Urinary bladder (tissue), 4 donors: Measurements from ENCODE around the gene INCA1. TPM values are rescaled to one million over a fixed set of nuclear protein-coding genes. Genes with fewer than 3 reads are reported as not detected.
A peak's percentile ranks its signal among the peaks of the same experiment; 100 is the strongest.

Experiments used
- DNase-seq: peaks from one replicate; pipeline ENCODE4 v3.0.0-alpha.2; 2015; ENCODE audit errors: extremely low spot score
- H3K27ac ChIP-seq: one replicate; pipeline ENCODE4 v1.5.1; 2013; ENCODE audit warnings: low read depth, mild to moderate bottlenecking, moderate library complexity
- H3K36me3 ChIP-seq: one replicate; pipeline ENCODE4 v1.6.1; 2013; ENCODE audit warnings: mild to moderate bottlenecking, moderate library complexity; ENCODE audit not compliant: insufficient read depth
- H3K4me1 ChIP-seq: one replicate; pipeline ENCODE4 v1.6.1; 2013; ENCODE audit warnings: mild to moderate bottlenecking, moderate library complexity; ENCODE audit not compliant: insufficient read depth
- H3K4me3 ChIP-seq: one replicate; pipeline ENCODE4 v1.5.1; 2013; ENCODE audit warnings: low read depth, low read length
- WGBS: extraction: QIAGEN DNeasy Blood & Tissue Kit; methylation state at CpG from one replicate; pipeline ENCODE4 v1.1.7; 2013; 5-methylcytosine and 5-hydroxymethylcytosine counted together
- polyA plus RNA-seq: library from polyadenylated mRNA; stranded (reverse); fragments of 200-250 nt; gene quantifications from one replicate; pipeline ENCODE4 v1.2.3, GENCODE V29; 2013
- total RNA-seq: library from RNA; depleted of rRNA; stranded (reverse); fragments of >200 nt; gene quantifications from one replicate; pipeline ENCODE4 v1.2.3, GENCODE V29; 2014
- donor health status: healthy with polysubstance abuse.
- donor health status: healthy.

The INCA1 gene
- total and polyA plus RNA-seq, 2 donors = 0.42 to 1.3 TPM

- H3K36me3 ChIP-seq = no peaks in the 10 kb centered on the region
- no peak for DNase-seq
- H3K4me3 ChIP-seq = no peak overlapping the region
- no peaks in the 10 kb centered on the region for H3K4me1 ChIP-seq
- no peak overlapping the region for H3K27ac ChIP-seq
- WGBS = 75% methylated on average over 6 of the region's 6 CpGs
These were observed 25.5 kb downstream of the INCA1 start for GRCh38 chr17:4971826-4972225.

- Histone ChIP-seq H3K27ac (no peak overlapping the region), H3K4me3 (no peak overlapping the region), H3K4me1 (no peaks in the 10 kb centered on the region), H3K36me3 (no peaks in the 10 kb centered on the region)
- DNase-seq = no peak
- 88% methylated on average over 8 of the region's 8 CpGs for WGBS
These were observed 27.0 kb downstream of the INCA1 start for GRCh38 chr17:4970273-4970672.

DNA sequence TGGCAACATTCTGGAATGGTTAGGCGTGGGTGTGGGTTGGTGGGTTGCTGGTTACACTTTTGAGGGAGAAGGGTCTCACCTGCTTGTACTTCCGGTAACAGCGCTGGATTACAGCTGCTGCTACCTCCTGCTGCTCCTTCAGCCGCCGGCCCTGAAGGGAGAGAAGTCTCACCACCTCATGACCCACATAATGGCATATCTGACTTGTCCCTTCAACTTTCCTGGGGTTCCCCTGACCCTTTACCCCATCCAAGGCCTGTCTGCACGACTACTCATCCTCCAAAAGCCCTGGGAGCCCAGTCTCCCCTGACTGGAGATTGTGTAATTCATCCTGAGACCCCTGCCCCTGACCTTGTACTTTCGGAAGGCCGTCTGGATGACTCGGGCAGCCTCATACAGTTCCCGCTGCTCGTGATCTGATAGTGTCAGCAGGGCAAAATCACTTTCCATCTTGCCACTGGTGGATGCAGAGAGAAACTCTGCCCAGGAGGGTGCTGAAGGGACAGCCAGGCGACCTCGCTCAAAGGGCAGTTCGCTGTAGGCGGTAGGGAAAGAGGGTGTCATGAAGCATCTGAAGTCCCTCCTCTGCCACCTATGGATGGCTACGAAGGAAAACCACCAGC, 27.7 kb downstream of the INCA1 start:
- 80% methylated on average over 16 of the region's 16 CpGs for WGBS
- DNase-seq = no peak
- no peak overlapping the region for H3K27ac ChIP-seq
- no peaks in the 10 kb centered on the region for H3K36me3 ChIP-seq
- no peak overlapping the region for H3K4me3 ChIP-seq
- H3K4me1 ChIP-seq = no peaks in the 10 kb centered on the region

DNA sequence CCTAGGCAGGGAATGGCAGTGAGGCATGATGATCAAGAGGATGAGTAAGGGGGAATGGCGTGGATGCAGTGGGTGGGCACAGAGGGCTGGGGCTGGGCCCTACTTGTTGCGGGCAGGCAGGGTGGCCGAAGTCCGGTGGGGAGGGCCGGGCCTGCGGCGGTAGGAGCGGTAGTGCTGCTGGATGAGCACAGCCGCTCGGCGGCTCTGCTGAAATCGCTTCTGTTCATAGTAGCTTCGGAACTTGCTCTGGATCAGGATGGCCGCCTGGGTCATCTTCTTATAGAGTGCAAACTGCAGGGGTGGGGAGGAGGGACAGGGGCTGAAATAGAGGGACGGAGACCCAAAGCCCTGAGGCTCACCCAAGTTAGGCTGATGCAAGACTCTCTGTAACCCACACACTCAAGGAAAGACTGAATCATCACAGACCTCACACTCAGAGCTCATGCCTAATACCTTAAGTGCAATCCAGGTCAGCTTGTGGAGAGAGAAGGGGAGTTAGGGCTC, 28.2 kb downstream of the INCA1 start:
- 51% methylated on average over 15 of the region's 15 CpGs for WGBS
- Histone ChIP-seq H3K36me3 (no peaks in the 10 kb centered on the region), H3K27ac (peak overlapping the region; percentile 64), H3K4me3 (no peak overlapping the region), H3K4me1 (no peaks in the 10 kb centered on the region)
- no peak for DNase-seq

DNA sequence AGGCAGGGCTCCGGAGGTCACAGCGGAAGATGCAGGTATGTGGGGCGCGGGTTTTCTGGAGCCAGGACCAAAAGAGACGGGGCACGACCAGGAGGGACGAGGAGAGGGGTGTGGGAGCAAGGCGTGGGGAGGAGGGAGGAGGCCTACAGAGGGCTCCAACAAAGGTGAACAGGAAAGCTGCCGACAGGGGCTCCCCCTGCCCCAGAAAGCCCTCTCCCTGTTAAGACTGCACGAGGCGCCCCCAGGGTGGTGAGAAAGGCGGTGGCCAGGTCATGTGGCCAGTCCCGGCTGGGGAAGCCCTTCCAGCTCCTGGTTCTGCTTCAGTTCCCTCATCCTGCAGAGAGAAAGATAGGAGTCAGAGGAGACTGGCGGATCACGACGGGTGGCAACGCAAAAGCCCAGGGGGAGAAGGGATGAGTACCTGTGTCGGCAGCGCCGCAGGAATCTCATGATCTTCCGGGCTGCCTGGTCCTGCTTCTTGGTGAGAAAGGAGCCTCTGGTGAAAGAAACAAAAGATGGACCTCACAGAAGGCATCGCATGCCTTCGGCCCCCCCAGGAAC, 28.8 kb downstream of the INCA1 start:
- no peak for DNase-seq
- Histone ChIP-seq H3K4me1 (no peaks in the 10 kb centered on the region), H3K4me3 (peak overlapping the region; percentile 43), H3K27ac (peak overlapping the region; percentile 64), H3K36me3 (no peaks in the 10 kb centered on the region)
- WGBS = 24% methylated on average over 23 of the region's 23 CpGs

DNA sequence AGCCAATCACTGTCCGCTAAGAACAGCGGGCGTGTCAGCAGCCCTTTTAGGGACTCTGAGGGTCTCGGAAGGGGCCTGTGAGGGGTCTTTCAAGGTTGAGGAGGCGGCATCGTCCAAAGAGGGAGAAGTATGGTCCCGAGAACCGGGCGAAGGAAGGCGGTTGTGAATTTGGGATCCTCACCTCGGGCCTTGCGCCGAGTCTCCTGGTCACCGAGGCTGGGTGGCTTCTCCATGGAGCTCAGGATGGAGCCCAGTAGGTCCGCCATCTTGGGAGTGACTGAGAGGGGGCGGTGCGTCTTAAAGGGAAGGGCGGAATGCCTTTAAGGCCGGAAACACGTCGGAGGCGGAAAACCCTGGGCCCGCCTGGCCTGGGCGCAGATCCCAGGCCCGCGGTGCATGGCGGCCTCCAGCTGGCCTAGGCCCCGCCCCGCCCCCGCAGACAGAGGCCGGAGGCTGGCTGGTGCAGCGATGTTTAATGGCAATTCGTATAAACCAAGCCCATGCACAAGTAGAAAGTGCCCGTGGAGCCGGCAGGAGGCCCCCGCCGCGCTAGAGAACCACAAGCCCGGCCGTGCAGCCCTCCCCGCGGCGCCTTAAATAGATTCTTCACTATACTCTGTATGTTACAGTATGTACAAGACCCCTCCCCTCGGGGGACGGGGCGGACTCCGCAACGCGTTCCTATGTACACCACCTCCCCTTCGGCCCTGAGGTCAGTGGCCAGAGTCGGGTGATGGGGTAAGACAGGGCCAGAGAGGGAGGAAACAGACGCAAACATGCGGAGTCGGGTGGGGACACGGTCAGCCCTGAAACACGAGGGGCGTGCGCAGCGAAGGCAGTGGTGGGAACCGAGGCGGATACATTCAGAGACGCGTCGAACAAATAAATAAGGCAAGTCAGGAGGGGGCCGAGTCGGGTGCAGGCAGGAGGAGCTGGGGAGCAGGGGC, 29.5 kb downstream of the INCA1 start, which contains the start of gene SPAG7:
TSS of gene SPAG7 (minus strand) at position 279 of the 947 bp plus-strand sequence. CDS start at position 266, 13 bp downstream.
- no peaks in the 10 kb centered on the region for H3K4me1 ChIP-seq
- peak; percentile 93 for DNase-seq
- under 1% methylated on average over 66 of the region's 66 CpGs for WGBS
- no peaks in the 10 kb centered on the region for H3K36me3 ChIP-seq
- H3K27ac ChIP-seq = peak within 1 kb of the TSS; percentile 88
- peak within 1 kb of the TSS; percentile 50 for H3K4me3 ChIP-seq

DNA sequence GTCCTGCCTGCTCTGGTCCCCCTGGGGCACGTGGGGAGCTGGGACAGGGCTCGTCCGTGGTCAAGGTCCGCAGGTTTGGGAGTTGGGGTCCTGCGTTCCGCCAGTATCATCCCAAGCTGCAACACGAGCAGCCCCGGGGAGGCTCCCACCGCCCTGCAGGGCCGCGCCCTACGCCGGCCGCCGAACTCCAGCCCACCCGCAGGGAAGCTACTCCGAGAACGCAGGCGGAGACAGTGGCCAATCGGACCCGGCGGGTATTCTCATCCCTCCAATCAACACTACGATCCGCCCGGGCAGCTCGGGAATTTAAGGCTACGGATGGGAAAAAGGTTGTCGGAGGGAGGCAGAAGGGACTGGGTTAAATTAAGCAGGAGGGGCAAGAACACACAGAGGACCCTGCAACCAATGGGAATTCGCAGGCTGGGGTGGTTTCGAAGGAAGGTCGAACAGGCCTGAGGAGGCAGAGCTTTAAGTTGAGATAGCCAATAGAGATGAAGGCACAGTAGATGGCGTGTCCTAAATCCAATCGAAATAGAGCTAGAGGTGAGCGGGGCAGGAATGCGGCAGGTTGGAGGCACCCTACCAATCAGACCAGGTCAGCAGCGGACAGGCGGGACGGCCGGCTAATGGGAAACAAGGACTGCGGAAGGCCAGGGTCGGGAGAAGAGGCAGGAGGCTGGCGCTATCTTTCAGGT, 30.3 kb downstream of the INCA1 start:
- H3K4me1 ChIP-seq = no peaks in the 10 kb centered on the region
- no peaks in the 10 kb centered on the region for H3K36me3 ChIP-seq
- peak overlapping the region; percentile 50 for H3K4me3 ChIP-seq
- WGBS = under 1% methylated on average over 42 of the region's 42 CpGs
- DNase-seq = peak; percentile 99
- H3K27ac ChIP-seq = peak overlapping the region; percentile 68

GRCh38 chr17:4965311-4965986, 31.9 kb downstream of the INCA1 start:
- no peaks in the 10 kb centered on the region for H3K36me3 ChIP-seq
- H3K4me3 ChIP-seq = no peak overlapping the region
- no peak for DNase-seq
- H3K4me1 ChIP-seq = no peaks in the 10 kb centered on the region
- 96% methylated on average over 15 of the region's 15 CpGs for WGBS
- no peak overlapping the region for H3K27ac ChIP-seq

- WGBS = 85% methylated on average over 9 of the region's 9 CpGs
- H3K27ac ChIP-seq = no peak overlapping the region
- DNase-seq = no peak
- no peak overlapping the region for H3K4me3 ChIP-seq
- no peaks in the 10 kb centered on the region for H3K4me1 ChIP-seq
- no peaks in the 10 kb centered on the region for H3K36me3 ChIP-seq
These were observed 36.9 kb downstream of the INCA1 start for GRCh38 chr17:4960279-4960922.

GRCh38 chr17:4959261-4959965, 37.9 kb downstream of the INCA1 start:
- H3K36me3 ChIP-seq = no peaks in the 10 kb centered on the region
- no peak overlapping the region for H3K27ac ChIP-seq
- WGBS = 85% methylated on average over 18 of the region's 18 CpGs
- DNase-seq = no peak
- no peaks in the 10 kb centered on the region for H3K4me1 ChIP-seq
- H3K4me3 ChIP-seq = no peak overlapping the region

DNA sequence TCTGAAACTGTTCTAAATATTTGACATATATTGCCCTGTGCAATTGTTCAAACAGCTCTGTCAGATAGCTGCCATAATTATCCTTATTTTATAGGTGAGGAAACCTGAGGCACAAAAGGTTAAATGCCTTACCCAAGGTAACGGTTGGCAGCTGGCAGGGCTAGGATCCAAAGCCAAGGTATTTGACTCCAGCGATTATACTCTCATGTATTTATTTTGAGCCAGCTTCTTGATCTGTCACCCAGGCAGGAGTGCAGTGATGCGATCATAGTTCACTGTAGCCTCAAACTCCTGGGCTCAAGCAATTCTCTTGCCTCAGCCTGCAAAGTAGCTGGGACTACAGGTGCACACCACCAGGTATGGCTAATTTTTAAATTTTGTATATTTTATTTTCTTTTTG, 39.2 kb downstream of the INCA1 start:
- no peak for DNase-seq
- Histone ChIP-seq H3K4me3 (no peak overlapping the region), H3K36me3 (no peaks in the 10 kb centered on the region), H3K27ac (no peak overlapping the region), H3K4me1 (no peaks in the 10 kb centered on the region)
- WGBS = 75% methylated on average over 3 of the region's 3 CpGs

GRCh38 chr17:4956493-4957061, 40.7 kb downstream of the INCA1 start:
- 74% methylated on average over 10 of the region's 10 CpGs for WGBS
- H3K4me1 ChIP-seq = no peaks in the 10 kb centered on the region

More at GRCh38 chr17:4956493-4957061, 40.7 kb downstream of the INCA1 start:
- H3K27ac ChIP-seq = no peak overlapping the region
- no peaks in the 10 kb centered on the region for H3K36me3 ChIP-seq
- no peak for DNase-seq
- H3K4me3 ChIP-seq = no peak overlapping the region
